ENCODE results near the gene GEMIN7.

Gene GEMIN7

GRCh38 chr19:45059258-45059965 lies 19.6 kb upstream of the GEMIN7 start:
- no peak overlapping the region for H3K27ac ChIP-seq
- DNase-seq (ENCODE audit: low read depth, low spot score), result no peak

- no peak for DNase-seq (ENCODE audit: low read depth, low spot score)
Measured at GRCh38 chr19:45061965-45062364, 17.1 kb upstream of the GEMIN7 start.

GRCh38 chr19:45063851-45064801 lies 14.9 kb upstream of the GEMIN7 start:
- H3K27ac ChIP-seq, result no peak overlapping the region
- no peak for DNase-seq (ENCODE audit: low read depth, low spot score)

More at GRCh38 chr19:45061965-45062364, 17.1 kb upstream of the GEMIN7 start:
- no peak overlapping the region for H3K27ac ChIP-seq

GRCh38 chr19:45066921-45067661 lies 12.0 kb upstream of the GEMIN7 start:
- DNase-seq (ENCODE audit: low read depth, low spot score), result no peak
- H3K27ac ChIP-seq, result no peak overlapping the region

DNA sequence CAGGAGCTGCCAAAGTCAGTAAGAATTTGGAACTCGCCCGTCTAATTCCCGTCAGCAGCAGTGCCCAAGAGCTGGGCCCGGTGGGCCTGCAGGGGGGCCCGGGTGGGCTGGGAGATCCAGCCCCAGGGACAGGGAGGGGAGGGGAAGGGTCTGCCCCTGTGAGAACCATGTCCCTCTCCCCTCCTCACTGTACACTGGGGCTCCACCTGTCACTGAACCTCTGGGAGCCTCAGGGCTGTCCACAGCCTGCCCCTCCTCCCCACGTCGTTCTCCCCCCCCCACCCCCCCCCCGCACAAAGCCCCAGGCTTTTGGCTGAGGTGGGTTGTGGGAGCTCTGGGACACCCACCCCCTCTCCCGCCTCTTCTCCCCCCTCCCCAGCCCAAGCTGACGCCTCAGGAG lies 11.0 kb upstream of the GEMIN7 start:
- DNase-seq (ENCODE audit: low read depth, low spot score), result no peak
- H3K27ac ChIP-seq, result no peak overlapping the region

DNA sequence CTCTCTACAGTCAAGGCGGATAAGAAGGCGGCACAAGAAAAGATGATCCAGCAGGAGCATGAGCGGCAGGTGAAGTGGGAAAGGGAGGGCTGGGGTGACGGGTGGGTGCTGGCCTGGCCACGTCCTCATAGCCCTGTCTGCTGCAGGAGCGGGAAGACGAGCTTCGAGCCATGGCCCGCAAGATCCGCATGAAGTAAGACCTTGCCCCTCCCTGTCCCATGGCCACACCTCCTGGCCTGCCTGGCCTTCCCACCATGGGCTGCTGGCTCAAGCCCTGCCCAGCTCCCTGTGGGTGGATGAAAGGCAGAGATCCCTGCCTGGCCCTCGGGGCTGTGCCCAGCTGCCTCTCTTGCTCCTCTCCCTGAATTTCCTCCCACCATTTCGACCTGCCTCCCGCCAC lies 10.0 kb upstream of the GEMIN7 start:
- DNase-seq (ENCODE audit: low read depth, low spot score), result no peak
- H3K27ac ChIP-seq, result no peak overlapping the region

- no peak for DNase-seq (ENCODE audit: low read depth, low spot score)
- no peak overlapping the region for H3K27ac ChIP-seq
Measured at GRCh38 chr19:45070214-45070613, 8.8 kb upstream of the GEMIN7 start.

GRCh38 chr19:45070861-45071544 lies 8.1 kb upstream of the GEMIN7 start:
- H3K27ac ChIP-seq, result no peak overlapping the region
- DNase-seq (ENCODE audit: low read depth, low spot score), result no peak

GRCh38 chr19:45071545-45071938 lies 7.5 kb upstream of the GEMIN7 start:
- no peak overlapping the region for H3K27ac ChIP-seq
- no peak for DNase-seq (ENCODE audit: low read depth, low spot score)

GRCh38 chr19:45071969-45072790 lies 6.9 kb upstream of the GEMIN7 start:
- H3K27ac ChIP-seq, result no peak overlapping the region
- DNase-seq (ENCODE audit: low read depth, low spot score), result no peak

- DNase-seq (ENCODE audit: low read depth, low spot score), result no peak
- H3K27ac ChIP-seq, result no peak overlapping the region
Measured at GRCh38 chr19:45074744-45075300, 4.2 kb upstream of the GEMIN7 start.

DNA sequence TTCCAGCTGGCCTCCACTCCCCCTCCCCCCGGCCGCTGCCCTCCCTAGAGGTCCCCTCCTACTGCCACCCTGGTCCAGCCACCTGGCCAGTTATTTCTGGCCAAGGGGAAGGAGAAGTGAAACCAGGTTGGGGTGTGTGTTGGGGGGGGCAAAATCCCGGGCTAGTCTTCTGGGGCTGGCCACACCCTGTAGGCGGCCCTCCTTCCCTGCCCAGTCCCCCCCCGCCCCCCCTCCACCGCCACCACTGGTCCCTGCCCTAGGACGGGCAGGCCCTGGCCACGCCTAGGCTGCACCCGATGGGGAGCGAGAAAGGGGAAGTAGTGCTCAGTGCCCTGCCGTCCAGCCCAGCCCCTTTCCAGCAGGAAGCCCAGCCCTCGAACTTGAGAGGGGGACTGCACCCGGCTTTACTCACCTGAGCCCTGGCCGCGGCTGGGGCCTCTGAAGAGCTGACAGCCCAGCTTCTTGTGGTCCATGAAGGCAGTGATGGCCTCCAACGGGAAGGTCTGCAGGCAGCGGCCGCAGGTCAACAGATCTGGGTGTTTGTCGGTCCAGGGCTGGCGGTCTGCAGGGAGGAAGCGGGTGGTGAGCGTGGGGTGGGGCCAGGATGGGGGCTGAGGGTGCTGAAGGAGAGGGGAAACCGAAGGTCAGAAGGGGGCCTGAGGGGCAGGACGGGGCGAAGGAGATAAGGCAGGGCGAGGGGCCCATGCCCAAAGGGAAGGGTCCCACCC lies 3.6 kb upstream of the GEMIN7 start:
- peak overlapping the region; percentile 40 for H3K27ac ChIP-seq
- DNase-seq (ENCODE audit: low read depth, low spot score), result no peak

GRCh38 chr19:45076029-45076850 lies 2.8 kb upstream of the GEMIN7 start, which contains the start of gene ZNF296:
Gene ZNF296 (minus strand): TSS chr19:45076478. CDS start chr19:45076373, 105 bp downstream.
- peak within 1 kb of the TSS; percentile 40 for H3K27ac ChIP-seq
- DNase-seq (ENCODE audit: low read depth, low spot score), result no peak

DNA sequence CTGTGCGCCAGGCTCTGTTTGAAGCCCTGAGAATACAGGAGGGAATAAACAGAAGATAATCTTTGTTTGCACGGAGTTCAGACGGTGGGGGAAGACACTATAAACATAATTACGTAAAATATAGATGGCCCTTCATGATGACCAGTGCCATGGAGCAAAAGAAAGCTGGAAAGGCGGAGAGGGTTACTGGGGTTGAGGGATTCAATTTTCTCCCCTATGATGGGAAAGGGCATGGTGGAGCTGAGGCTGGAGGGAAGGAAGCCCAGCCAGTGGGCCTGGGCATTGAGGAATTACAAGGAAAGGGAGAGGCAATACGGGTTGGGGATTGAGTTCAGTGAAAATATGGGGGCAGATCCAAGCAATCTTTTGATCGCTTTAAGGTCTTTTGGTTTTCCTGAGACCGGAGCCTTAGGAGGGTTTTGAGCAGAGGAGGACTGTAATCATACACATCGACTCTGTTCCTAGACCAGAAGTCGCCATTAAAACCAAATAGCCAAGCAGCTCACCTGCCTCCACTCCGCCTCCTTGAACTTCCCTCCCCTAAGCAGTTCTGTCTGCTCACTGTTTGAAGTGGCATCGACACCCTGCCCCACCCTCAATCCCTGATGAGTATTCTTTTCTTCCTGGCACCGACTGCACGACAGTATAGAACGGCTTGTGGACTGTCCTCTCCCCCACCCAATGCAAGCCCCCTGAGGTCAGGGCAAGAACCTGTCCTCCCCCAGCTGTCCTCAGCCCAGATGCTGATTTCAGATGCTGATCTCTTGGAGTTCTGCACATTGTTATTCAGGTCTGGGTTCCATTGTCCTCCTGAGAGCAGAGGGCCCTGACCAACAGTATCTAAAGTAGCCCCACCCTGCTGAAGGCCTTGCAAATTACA lies 2.0 kb upstream of the GEMIN7 start:
- no peak for DNase-seq (ENCODE audit: low read depth, low spot score)
- peak overlapping the region; percentile 40 for H3K27ac ChIP-seq

- H3K27ac ChIP-seq, result no peak overlapping the region
- DNase-seq (ENCODE audit: low read depth, low spot score), result no peak
Measured at GRCh38 chr19:45078390-45079062, 534 bp upstream of the GEMIN7 start.

DNA sequence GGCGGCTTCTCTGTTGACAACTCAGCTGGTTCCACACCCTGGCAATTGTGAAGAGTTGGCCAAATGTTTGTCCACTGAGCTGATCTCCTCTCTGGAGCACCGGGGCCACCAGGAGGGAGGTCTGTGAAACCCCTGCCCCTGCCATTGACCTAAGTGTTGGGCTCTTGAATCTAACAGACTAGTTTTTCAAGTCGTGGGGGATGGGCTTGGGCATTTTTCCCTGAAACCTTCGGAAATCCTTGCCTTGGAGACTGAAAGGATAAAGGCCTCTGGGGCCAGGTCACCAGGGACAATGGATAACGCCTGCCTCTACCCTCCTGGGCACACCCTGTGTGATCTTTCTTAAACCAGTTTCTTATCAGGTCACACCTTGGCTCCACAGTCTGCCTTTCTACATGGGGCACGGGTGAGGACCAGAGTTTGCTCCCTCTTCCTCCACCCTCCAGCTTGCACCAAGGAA lies 881 bp downstream of the GEMIN7 start:
- no peak for DNase-seq (ENCODE audit: low read depth, low spot score)
- H3K27ac ChIP-seq, result peak overlapping the region; percentile 54

Measured in epithelial cell of prostate (primary cell).